NCI-H1105 (cell line): ENCODE data around the gene PATZ1.

Source experiments
- DNase-seq: peaks from one replicate; lab custom pipeline; 2025; lab: John Stamatoyannopoulos, UW

Gene PATZ1

GRCh38 chr22:31279821-31280505 lies 66.2 kb downstream of the PATZ1 start:
- no peak for DNase-seq

DNA sequence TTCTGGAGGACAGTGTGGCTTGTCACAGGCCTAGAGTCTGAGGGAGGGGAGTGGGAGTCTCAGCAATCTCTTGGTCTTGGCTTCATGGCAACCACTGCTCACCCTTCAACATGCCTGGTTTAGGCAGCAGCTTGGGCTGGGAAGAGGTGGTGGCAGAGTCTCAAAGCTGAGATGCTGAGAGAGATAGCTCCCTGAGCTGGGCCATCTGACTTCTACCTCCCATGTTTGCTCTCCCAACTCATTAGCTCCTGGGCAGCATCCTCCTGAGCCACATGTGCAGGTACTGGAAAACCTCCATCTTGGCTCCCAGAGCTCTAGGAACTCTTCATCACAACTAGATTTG lies 66.8 kb downstream of the PATZ1 start:
- DNase-seq = no peak

- no peak for DNase-seq
These were observed 67.4 kb downstream of the PATZ1 start for GRCh38 chr22:31278626-31279326.

DNA sequence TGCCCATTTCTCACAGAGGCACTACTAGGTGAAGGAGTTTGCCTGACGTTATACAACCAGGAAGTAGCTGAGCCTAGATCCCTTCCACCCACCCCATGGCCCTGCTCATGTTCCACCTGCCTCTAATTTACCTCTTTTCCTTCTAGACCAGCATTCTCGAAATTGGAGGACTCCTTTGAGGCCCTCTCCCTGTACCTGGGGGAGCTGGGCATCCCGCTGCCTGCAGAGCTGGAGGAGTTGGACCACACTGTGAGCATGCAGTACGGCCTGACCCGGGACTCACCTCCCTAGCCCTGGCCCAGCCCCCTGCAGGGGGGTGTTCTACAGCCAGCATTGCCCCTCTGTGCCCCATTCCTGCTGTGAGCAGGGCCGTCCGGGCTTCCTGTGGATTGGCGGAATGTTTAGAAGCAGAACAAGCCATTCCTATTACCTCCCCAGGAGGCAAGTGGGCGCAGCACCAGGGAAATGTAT lies 68.0 kb downstream of the PATZ1 start:
- no peak for DNase-seq

DNA sequence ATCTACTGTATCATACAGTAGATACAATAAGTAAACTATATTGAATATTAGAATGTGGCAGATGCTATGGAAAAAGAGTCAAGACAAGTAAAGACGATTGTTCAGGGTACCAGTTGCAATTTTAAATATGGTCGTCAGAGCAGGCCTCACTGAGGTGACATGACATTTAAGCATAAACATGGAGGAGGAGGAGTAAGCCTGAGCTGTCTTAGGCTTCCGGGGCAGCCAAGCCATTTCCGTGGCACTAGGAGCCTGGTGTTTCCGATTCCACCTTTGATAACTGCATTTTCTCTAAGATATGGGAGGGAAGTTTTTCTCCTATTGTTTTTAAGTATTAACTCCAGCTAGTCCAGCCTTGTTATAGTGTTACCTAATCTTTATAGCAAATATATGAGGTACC lies 68.4 kb downstream of the PATZ1 start:
- no peak for DNase-seq

DNA sequence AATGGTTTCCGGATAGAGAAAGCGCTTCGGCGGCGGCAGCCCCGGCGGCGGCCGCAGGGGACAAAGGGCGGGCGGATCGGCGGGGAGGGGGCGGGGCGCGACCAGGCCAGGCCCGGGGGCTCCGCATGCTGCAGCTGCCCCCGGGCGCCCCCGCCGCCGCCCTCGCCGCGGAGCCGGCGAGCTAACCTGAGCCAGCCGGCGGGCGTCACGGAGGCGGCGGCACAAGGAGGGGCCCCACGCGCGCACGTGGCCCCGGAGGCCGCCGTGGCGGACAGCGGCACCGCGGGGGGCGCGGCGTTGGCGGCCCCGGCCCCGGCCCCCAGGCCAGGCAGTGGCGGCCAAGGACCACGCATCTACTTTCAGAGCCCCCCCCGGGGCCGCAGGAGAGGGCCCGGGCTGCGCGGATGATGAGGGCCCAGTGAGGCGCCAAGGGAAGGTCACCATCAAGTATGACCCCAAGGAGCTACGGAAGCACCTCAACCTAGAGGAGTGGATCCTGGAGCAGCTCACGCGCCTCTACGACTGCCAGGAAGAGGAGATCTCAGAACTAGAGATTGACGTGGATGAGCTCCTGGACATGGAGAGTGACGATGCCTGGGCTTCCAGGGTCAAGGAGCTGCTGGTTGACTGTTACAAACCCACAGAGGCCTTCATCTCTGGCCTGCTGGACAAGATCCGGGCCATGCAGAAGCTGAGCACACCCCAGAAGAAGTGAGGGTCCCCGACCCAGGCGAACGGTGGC lies 69.5 kb downstream of the PATZ1 start:
- DNase-seq = no peak
